Loucy (cell line): ENCODE data around the gene CYB5R3.
"Not testable (repeated sequence)": the region's sequence is repeated elsewhere in the genome, so short reads cannot be mapped to it uniquely, and the experiment has no call there.

Experiments
- H2AFZ ChIP-seq: fragments of 200-600 bp; sonication (generic); 2 replicates; pipeline ENCODE4 v1.6.0; 2016; ENCODE audit warnings: antibody characterized with exemption, mild to moderate bottlenecking, low read length, moderate library complexity
- H3F3A ChIP-seq: fragments of 200-600 bp; 2 replicates; pipeline ENCODE4 v1.6.0; 2016; ENCODE audit warnings: antibody characterized with exemption, low read depth, mild to moderate bottlenecking
- H3K27me3 ChIP-seq: fragments of 200-600 bp; sonication (generic); 2 replicates; pipeline ENCODE4 v1.6.1; 2014; ENCODE audit warnings: low read length, mild to moderate bottlenecking; ENCODE audit not compliant: insufficient read depth, poor library complexity, severe bottlenecking
- H3K36me3 ChIP-seq: fragments of 200-600 bp; sonication (generic); 2 replicates; pipeline ENCODE4 v1.6.1; 2016; ENCODE audit warnings: low read length; ENCODE audit not compliant: insufficient read depth
- H3K4me1 ChIP-seq: fragments of 200-600 bp; sonication (generic); 2 replicates; pipeline ENCODE4 v1.5.1; 2014; ENCODE audit warnings: low read length, mild to moderate bottlenecking; ENCODE audit not compliant: insufficient read depth, poor library complexity, severe bottlenecking
- H3K4me2 ChIP-seq: fragments of 200-600 bp; sonication (generic); 2 replicates; pipeline ENCODE4 v1.6.0; 2014; ENCODE audit warnings: antibody characterized with exemption, low read length, low read depth, mild to moderate bottlenecking; ENCODE audit not compliant: poor library complexity, severe bottlenecking
- H3K4me3 ChIP-seq: fragments of 200-600 bp; sonication (generic); 2 replicates; pipeline ENCODE4 v1.5.1; 2014; ENCODE audit warnings: low read length, mild to moderate bottlenecking, mixed read lengths; ENCODE audit not compliant: poor library complexity, severe bottlenecking
- H3K79me2 ChIP-seq: fragments of 200-600 bp; sonication (generic); 2 replicates; pipeline ENCODE4 v1.6.1; 2014; ENCODE audit warnings: low read length; ENCODE audit not compliant: insufficient read depth
- H3K9ac ChIP-seq: fragments of 200-600 bp; sonication (generic); 2 replicates; pipeline ENCODE4 v1.6.0; 2014; ENCODE audit warnings: mild to moderate bottlenecking, low read depth, low read length, moderate library complexity; ENCODE audit not compliant: poor library complexity, severe bottlenecking
- H3K9me2 ChIP-seq: fragments of 200-600 bp; sonication (generic); replicated peaks from 2 replicates; pipeline ENCODE4 v1.6.1; 2016; ENCODE audit warnings: low read depth, low read length, mixed read lengths
- H3K9me3 ChIP-seq: fragments of 200-600 bp; sonication (generic); 2 replicates; pipeline ENCODE4 v1.6.1; 2014; ENCODE audit warnings: mild to moderate bottlenecking, antibody characterized with exemption, low read length, low read depth; ENCODE audit not compliant: insufficient read depth
- H4K20me1 ChIP-seq: fragments of 200-600 bp; sonication (generic); 2 replicates; pipeline ENCODE4 v1.6.0; 2014; ENCODE audit warnings: antibody characterized with exemption, low read length, mild to moderate bottlenecking; ENCODE audit not compliant: insufficient read depth, poor library complexity, severe bottlenecking
- CTCF ChIP-seq: fragments of 200-600 bp; sonication (generic); conservative IDR thresholded peaks from 2 replicates; pipeline ENCODE4 v1.5.1; 2014; ENCODE audit warnings: mild to moderate bottlenecking, antibody characterized with exemption, low read length
- EZH2phosphoT487 ChIP-seq: fragments of 200-600 bp; IDR thresholded peaks from 2 replicates; pipeline ENCODE4 v1.6.1; 2018; ENCODE audit warnings: antibody characterized with exemption, mild to moderate bottlenecking, moderate library complexity, borderline replicate concordance

Gene CYB5R3

DNA sequence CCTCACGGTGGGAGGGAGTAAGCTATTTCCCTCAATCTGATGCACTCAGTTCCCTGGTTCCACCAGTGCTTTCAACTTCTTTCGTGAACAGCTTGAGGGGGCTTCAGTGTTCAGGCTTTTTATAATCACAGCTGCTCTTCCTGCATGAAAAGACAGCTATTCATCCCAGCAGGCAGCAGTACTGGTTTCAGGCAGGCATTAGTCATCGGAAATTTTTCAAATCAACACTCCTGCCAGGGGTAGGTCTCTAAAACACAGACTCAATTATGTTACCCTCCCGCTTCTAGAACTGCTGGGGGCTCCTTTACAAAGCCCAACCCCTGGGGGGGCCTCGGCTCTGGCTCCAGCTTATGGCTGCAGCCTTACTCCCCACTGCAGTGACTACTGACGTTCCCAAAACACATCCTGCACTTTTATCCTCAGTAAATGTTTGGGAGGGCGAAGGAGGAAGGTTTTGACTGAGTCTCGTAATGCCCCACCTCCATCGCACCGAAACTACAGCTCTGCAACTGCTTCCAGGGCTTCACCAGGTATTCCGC is 40.3 kb downstream of the CYB5R3 start:
- Histone ChIP-seq H3K4me2 (peak overlapping the region; percentile 44), H3K9ac (peak overlapping the region; percentile 30), H3K9me2 (no peaks in the 10 kb centered on the region), H3K9me3 (no peaks in the 10 kb centered on the region), H3K4me1 (peaks cover 39% of the 10 kb centered on the region), H3K36me3 (peaks cover 7% of the 10 kb centered on the region; the same call in 1 of the 2 replicates), H4K20me1 (peaks cover 61% of the 10 kb centered on the region), H3K79me2 (peaks cover 100% of the 10 kb centered on the region), H3F3A (no peaks in the 10 kb centered on the region), H3K27me3 (no peaks in the 10 kb centered on the region), H3K4me3 (peak overlapping the region; percentile 21), H2AFZ (no peak overlapping the region)
- TF ChIP-seq CTCF = no peak
- TF ChIP-seq EZH2phosphoT487 = no peak

DNA sequence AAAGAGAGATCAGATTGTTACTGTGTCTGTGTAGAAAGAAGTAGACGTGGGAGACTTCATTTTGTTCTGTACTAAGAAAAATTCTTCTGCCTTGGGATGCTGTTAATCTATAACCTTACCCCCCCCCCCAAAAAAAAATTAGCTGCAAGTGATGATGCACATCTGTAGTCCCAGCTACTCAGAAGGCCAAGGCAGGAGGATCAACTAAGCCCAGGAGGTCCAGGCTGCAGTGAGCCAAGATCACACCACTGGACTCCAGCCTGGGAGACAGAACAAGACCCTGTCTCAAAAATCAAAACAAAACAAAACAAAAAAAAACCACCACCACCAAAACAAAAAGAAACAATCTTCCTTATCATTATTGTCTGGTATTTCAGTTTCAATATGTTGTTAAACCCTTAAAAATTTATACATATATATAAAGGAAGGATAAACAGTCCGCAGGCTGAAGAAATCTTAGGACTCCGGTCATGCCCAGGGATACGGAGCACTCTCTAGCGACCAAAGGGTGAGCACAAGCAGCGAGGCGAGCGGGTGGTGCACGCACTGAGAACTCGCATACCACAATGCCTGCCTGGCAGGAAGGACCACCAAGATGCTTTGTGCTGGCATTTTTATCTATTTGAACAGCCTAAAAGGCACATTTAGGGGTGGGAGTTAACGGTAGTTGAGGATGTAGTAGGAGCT is 40.9 kb downstream of the CYB5R3 start:
- no peaks in the 10 kb centered on the region for H3K9me3 ChIP-seq
- peaks cover 100% of the 10 kb centered on the region for H3K79me2 ChIP-seq
- H3K4me3 ChIP-seq = no peak overlapping the region
- no peaks in the 10 kb centered on the region for H3F3A ChIP-seq
- TF ChIP-seq CTCF = no peak
- no peak for TF ChIP-seq EZH2phosphoT487
- H3K36me3 ChIP-seq = peaks cover 9% of the 10 kb centered on the region; the same call in 1 of the 2 replicates
- no peak overlapping the region for H3K9ac ChIP-seq
- peaks cover 67% of the 10 kb centered on the region for H4K20me1 ChIP-seq
- no peak overlapping the region for H2AFZ ChIP-seq
- peaks cover 39% of the 10 kb centered on the region for H3K4me1 ChIP-seq
- no peaks in the 10 kb centered on the region for H3K27me3 ChIP-seq
- H3K4me2 ChIP-seq = peak overlapping the region; percentile 44
- H3K9me2 ChIP-seq = no peaks in the 10 kb centered on the region

DNA sequence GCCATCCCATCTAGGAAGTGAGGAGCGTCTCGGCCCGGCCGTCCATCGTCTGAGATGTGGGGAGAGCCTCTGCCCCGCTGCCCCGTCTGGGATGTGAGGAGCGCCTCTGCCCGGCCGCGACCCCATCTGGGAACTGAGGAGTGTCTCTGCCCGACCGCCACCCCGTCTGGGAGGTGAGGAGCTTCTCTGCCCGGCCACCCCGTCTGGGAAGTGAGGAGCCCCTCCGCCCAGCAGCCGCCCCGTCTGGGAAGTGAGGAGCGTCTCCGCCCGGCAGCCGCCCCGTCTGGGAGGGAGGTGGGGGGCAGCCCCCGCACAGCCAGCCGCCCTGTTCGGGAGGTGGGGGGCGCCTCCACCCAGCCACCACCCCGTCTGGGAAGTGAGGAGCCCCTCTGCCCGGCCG is 41.6 kb downstream of the CYB5R3 start:
- Histone ChIP-seq H4K20me1 (peaks cover 67% of the 10 kb centered on the region), H3K36me3 (peaks cover 16% of the 10 kb centered on the region; the same call in 1 of the 2 replicates), H3K79me2 (peaks cover 99% of the 10 kb centered on the region), H3K4me1 (peaks cover 32% of the 10 kb centered on the region)
- not testable (repeated sequence) for H3K4me3 ChIP-seq, H3K9me2 ChIP-seq, H3K9me3 ChIP-seq, H2AFZ ChIP-seq, H3K4me2 ChIP-seq, H3K9ac ChIP-seq, H3F3A ChIP-seq, H3K27me3 ChIP-seq
